GM12878 (cell line): Measurements from ENCODE around the gene ICA1L. TPM values are rescaled to one million over a fixed set of nuclear protein-coding genes. Genes with fewer than 3 reads are reported as not detected.

ENCODE experiments used
- ATAC-seq: fragments of 200-7000 bp; cut with Tn5 transposase; 3 replicates; pipeline ENCODE4 v1.9.1; 2020; ENCODE audit warnings: mild to moderate bottlenecking, moderate library complexity
- BruUV-seq: library from RNA; stranded (reverse); fragments of 400-500 nt; replicated peaks from 2 replicates; lab custom pipeline; 2021; lab: Mats Ljungman, UMichigan
- CTCF ChIA-PET: fragments of 300-600 bp; sonication (Branson Sonifier 250); formaldehyde crosslinking; extraction: SDS; loops from one replicate; lab custom pipeline; 2021; ENCODE audit warnings: inconsistent platforms; lab: Yijun Ruan, JAX
- POLR2A ChIA-PET: fragments of 350-600 bp; formaldehyde crosslinking; extraction: SDS; loops from one replicate; lab custom pipeline; 2021; ENCODE audit warnings: inconsistent platforms; lab: Charles Lee
- RAD21 ChIA-PET: fragments of 300-600 bp; sonication (Branson Sonifier 250); formaldehyde crosslinking; loops from one replicate; lab custom pipeline; 2023; ENCODE audit warnings: antibody characterized with exemption; ENCODE audit not compliant: unreplicated experiment; lab: Charles Lee
- SMC1A ChIA-PET: fragments of 300-600 bp; sonication (Branson Sonifier 250); formaldehyde crosslinking; loops from one replicate; lab custom pipeline; 2023; ENCODE audit not compliant: unreplicated experiment, uncharacterized antibody; lab: Charles Lee
- DNase-seq: peaks from one replicate; pipeline ENCODE4 v3.0.0-alpha.2; 2011; ENCODE audit warnings: low read depth, low spot score
- FAIRE-seq: peaks from 3 replicates; lab custom pipeline; 2011; peaks lifted over from hg19 to GRCh38; lab: Jason Lieb, UNC
- H2AFZ ChIP-seq: 2 replicates; pipeline ENCODE4 v1.6.0; 2011; ENCODE audit warnings: low read depth, low read length, control low read depth; ENCODE audit not compliant: control insufficient read depth
- H3K27ac ChIP-seq: 2 replicates; pipeline ENCODE4 v1.5.1; 2011; ENCODE audit warnings: control low read depth; ENCODE audit not compliant: control insufficient read depth, insufficient read depth
- H3K27me3 ChIP-seq, 2 experiments: replicated peaks in 1 of 2; 2 replicates each; pipeline versions ENCODE4 v1.6.0 to v1.6.1; 2011; ENCODE audit warnings: low read length in 1 of 2; ENCODE audit not compliant: control insufficient read depth in 2 of 2, insufficient read depth in 2 of 2
- H3K36me3 ChIP-seq, 2 experiments: 2 replicates each; pipeline ENCODE4 v1.5.1; 2011; ENCODE audit warnings: low read length in 1 of 2; ENCODE audit not compliant: control insufficient read depth in 2 of 2, insufficient read depth in 2 of 2
- H3K4me1 ChIP-seq: 2 replicates; pipeline ENCODE4 v1.6.1; 2011; ENCODE audit warnings: mild to moderate bottlenecking, low read length, moderate library complexity, mixed read lengths; ENCODE audit not compliant: control insufficient read depth, insufficient read depth
- H3K4me2 ChIP-seq: 2 replicates; pipeline ENCODE4 v1.6.0; 2011; ENCODE audit warnings: control low read depth; ENCODE audit not compliant: control insufficient read depth, insufficient read depth
- H3K4me3 ChIP-seq: fragments of 200-600 bp; sonication (generic); 2 replicates; pipeline ENCODE4 v1.5.1; 2016
- H3K79me2 ChIP-seq: 2 replicates; pipeline ENCODE4 v1.6.0; 2011; ENCODE audit warnings: low read length; ENCODE audit not compliant: control insufficient read depth, insufficient read depth
- H3K9ac ChIP-seq: 2 replicates; pipeline ENCODE4 v1.8.0; 2011; ENCODE audit warnings: low read length, control low read depth, mixed read lengths; ENCODE audit not compliant: control insufficient read depth, insufficient read depth
- H3K9me3 ChIP-seq: replicated peaks from 3 replicates; pipeline ENCODE4 v1.5.1; 2011; ENCODE audit warnings: mild to moderate bottlenecking, low read length; ENCODE audit not compliant: control insufficient read depth, insufficient read depth
- H4K20me1 ChIP-seq: 2 replicates; pipeline ENCODE4 v1.6.0; 2011; ENCODE audit not compliant: control insufficient read depth, insufficient read depth
- CBX3 ChIP-seq: fragments of 200-600 bp; sonication (generic); IDR thresholded peaks from 2 replicates; pipeline ENCODE4 v1.6.1; 2016; ENCODE audit warnings: low read depth, borderline replicate concordance
- LARP7 ChIP-seq: fragments of 450-650 bp; IDR thresholded peaks from 2 replicates; pipeline ENCODE4 v1.6.1; 2017; ENCODE audit warnings: mild to moderate bottlenecking
- NFXL1 ChIP-seq: fragments of 450-650 bp; IDR thresholded peaks from 2 replicates; pipeline ENCODE4 v1.6.1; 2017; ENCODE audit warnings: antibody characterized with exemption, mild to moderate bottlenecking, borderline replicate concordance
- PML ChIP-seq: IDR thresholded peaks from 2 replicates; pipeline ENCODE4 v1.6.1; 2012; ENCODE audit warnings: low read length, inconsistent platforms
- YBX1 ChIP-seq: fragments of 450-650 bp; IDR thresholded peaks from 2 replicates; pipeline ENCODE4 v1.6.1; 2016; ENCODE audit warnings: antibody characterized with exemption
- in situ Hi-C: fragments of 300-500 bp; cut with MboI; formaldehyde crosslinking; loops from 9 replicates; pipeline ENCODE4 v1.14.3; 2018; ENCODE audit warnings: mixed read lengths
- intact Hi-C: fragments of 100-400 bp; cut with micrococcal nuclease; formaldehyde crosslinking; loops from one replicate; pipeline ENCODE4 v1.14.2; 2022; ENCODE audit not compliant: unreplicated experiment
- polyA plus RNA-seq, 11 experiments: library from polyadenylated mRNA; depleted of rRNA in 4 of 11; unstranded in 6 of 11; stranded (reverse) in 5 of 11; fragments of >200 nt; fragmentation: Nextera tagmentation in 4 of 11; fragmentation: Illumina TruSeq in 1 of 11; extraction: Ambion mirVana in 4 of 11; extraction: Trizol in 1 of 11; gene quantifications; 1 replicate in 1 of 11; 2 replicates in 10 of 11; pipeline versions ENCODE4 v1.2.1 to v1.2.3, GENCODE V29; 2011 to 2016; ENCODE audit warnings: inconsistent platforms in 2 of 11, missing spikeins in 2 of 11, low read depth in 1 of 11
- total RNA-seq, 4 experiments: library from RNA; depleted of rRNA in 3 of 4; stranded (reverse); fragments of >200 nt in 3 of 4; fragmentation: Illumina TruSeq in 1 of 4; extraction: Trizol in 1 of 4; gene quantifications; 2 replicates each; pipeline versions ENCODE4 v1.2.1 to v1.2.3, GENCODE V29; 2013 to 2021
- TF ChIP-seq, protein P1 (sequence below): IDR thresholded peaks from 2 replicates; pipeline ENCODE4 v1.6.1; 2011; ENCODE audit warnings: low read depth, low read length, improper control_type of control experiment, borderline replicate concordance
- TF ChIP-seq, protein P2 (sequence below): fragments of 450-650 bp; IDR thresholded peaks from 2 replicates; pipeline ENCODE4 v1.6.1; 2017; ENCODE audit warnings: mild to moderate bottlenecking, low read depth, inconsistent platforms; ENCODE audit not compliant: poor library complexity, severe bottlenecking

The ICA1L gene
- total and polyA plus RNA-seq, 10 of the 15 experiments (the other 5 are each of a cell fraction or from before 2014, with no cell fraction given), result 0.85 to 7.4 (median 3.6) TPM

DNA sequence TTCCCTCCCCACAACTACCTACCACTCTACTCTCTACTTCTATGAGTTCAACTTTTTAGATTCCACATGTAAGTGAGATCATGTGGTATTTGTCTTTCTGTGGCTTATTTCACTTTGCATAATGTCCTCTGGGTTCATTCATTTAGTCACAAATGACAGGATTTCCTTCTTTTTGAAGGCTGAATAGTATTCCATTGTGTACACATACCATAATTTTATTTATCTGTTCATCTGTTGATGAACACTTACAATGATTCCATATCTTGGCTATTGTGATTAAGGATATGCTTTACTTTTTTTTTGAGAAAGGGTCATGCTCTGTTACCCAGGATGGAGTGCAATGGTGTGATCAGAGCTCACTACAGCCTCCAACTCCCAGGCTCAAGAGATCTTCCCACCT is 73.6 kb downstream of the ICA1L start:
- CTCF ChIA-PET, result no interaction called here
- no peak overlapping the region for H3K4me2 ChIP-seq
- no peak overlapping the region for H2AFZ ChIP-seq
- intact Hi-C loops (no loop called here), in situ Hi-C loops (no loop called here)
- H3K4me1 ChIP-seq, result no peaks in the 10 kb centered on the region
- no peak overlapping the region for H3K9ac ChIP-seq
- ATAC-seq (no peak), FAIRE-seq (no peak), DNase-seq (no peak)
- RAD21 ChIA-PET, result no interaction called here
- H3K9me3 ChIP-seq, result peaks cover 2% of the 10 kb centered on the region; the same call in 2 of the 3 replicates
- H4K20me1 ChIP-seq, result no peaks in the 10 kb centered on the region
- no peak for TF ChIP-seq PML
- no peak for TF ChIP-seq LARP7
- TF ChIP-seq, protein P1, sequence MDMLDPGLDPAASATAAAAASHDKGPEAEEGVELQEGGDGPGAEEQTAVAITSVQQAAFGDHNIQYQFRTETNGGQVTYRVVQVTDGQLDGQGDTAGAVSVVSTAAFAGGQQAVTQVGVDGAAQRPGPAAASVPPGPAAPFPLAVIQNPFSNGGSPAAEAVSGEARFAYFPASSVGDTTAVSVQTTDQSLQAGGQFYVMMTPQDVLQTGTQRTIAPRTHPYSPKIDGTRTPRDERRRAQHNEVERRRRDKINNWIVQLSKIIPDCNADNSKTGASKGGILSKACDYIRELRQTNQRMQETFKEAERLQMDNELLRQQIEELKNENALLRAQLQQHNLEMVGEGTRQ, result no peak
- TF ChIP-seq, protein P2, sequence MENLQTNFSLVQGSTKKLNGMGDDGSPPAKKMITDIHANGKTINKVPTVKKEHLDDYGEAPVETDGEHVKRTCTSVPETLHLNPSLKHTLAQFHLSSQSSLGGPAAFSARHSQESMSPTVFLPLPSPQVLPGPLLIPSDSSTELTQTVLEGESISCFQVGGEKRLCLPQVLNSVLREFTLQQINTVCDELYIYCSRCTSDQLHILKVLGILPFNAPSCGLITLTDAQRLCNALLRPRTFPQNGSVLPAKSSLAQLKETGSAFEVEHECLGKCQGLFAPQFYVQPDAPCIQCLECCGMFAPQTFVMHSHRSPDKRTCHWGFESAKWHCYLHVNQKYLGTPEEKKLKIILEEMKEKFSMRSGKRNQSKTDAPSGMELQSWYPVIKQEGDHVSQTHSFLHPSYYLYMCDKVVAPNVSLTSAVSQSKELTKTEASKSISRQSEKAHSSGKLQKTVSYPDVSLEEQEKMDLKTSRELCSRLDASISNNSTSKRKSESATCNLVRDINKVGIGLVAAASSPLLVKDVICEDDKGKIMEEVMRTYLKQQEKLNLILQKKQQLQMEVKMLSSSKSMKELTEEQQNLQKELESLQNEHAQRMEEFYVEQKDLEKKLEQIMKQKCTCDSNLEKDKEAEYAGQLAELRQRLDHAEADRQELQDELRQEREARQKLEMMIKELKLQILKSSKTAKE, result no peak
- TF ChIP-seq NFXL1, result no peak
- TF ChIP-seq YBX1, result no peak
- TF ChIP-seq CBX3, result no peak
- no peaks in the 10 kb centered on the region for H3K36me3 ChIP-seq
- POLR2A ChIA-PET, result no interaction called here
- H3K4me3 ChIP-seq, result no peak overlapping the region
- no peaks in the 10 kb centered on the region for H3K27me3 ChIP-seq
- no peak overlapping the region for H3K27ac ChIP-seq
- H3K79me2 ChIP-seq, result no peaks in the 10 kb centered on the region
- BruUV-seq, result no TSS peak
- SMC1A ChIA-PET, result no interaction called here
